Tibial nerve (tissue), 4 donors: ENCODE data around the gene UBE2H. TPM values are rescaled to one million over a fixed set of nuclear protein-coding genes. Genes with fewer than 3 reads are reported as not detected.
"Not testable (repeated sequence)": the region's sequence is repeated elsewhere in the genome, so short reads cannot be mapped to it uniquely, and the experiment has no call there.

Source experiments
- DNase-seq, 2 donors: peaks; one replicate each; pipeline ENCODE4 v3.0.0-alpha.2; 2019; ENCODE audit warnings: low spot score in 2 of 2
- H3K27ac ChIP-seq, 4 donors: fragments of 200-600 bp; sonication (generic) in 3 of 4; one replicate each; pipeline ENCODE4 v1.5.1; 2017 to 2019; ENCODE audit warnings: mild to moderate bottlenecking in 1 of 4
- H3K27me3 ChIP-seq, 2 donors: fragments of 200-600 bp; sonication (generic) in 1 of 2; one replicate each; pipeline versions ENCODE4 v1.5.1 to v1.6.0; 2017 to 2019
- H3K36me3 ChIP-seq, 3 donors: fragments of 200-600 bp; sonication (generic); one replicate each; pipeline ENCODE4 v1.5.1; 2018 to 2019
- H3K4me1 ChIP-seq, 4 donors: fragments of 200-600 bp; sonication (generic) in 3 of 4; one replicate each; pipeline ENCODE4 v1.5.1; 2017 to 2019
- H3K4me3 ChIP-seq, 4 donors: fragments of 200-600 bp; sonication (generic) in 3 of 4; one replicate each; pipeline ENCODE4 v1.5.1; 2017 to 2019; ENCODE audit warnings: mild to moderate bottlenecking in 1 of 4, moderate library complexity in 1 of 4
- H3K9me3 ChIP-seq, 4 donors: fragments of 200-600 bp; sonication (generic) in 3 of 4; one replicate each; pipeline ENCODE4 v1.5.1; 2017 to 2019
- CTCF ChIP-seq, 5 experiments: fragments of 200-600 bp in 3 of 5; fragments of 450-650 bp in 2 of 5; sonication (generic) in 3 of 5; IDR thresholded peaks; one replicate each; pipeline ENCODE4 v1.5.1; 2016 to 2019; ENCODE audit warnings: antibody characterized with exemption in 5 of 5, mild to moderate bottlenecking in 3 of 5, moderate library complexity in 2 of 5
- EP300 ChIP-seq, 2 donors: sonication (generic); formaldehyde crosslinking; IDR thresholded peaks; one replicate each; pipeline ENCODE4 v1.6.1; 2017; ENCODE audit warnings: antibody characterized with exemption in 2 of 2, mild to moderate bottlenecking in 1 of 2
- POLR2A ChIP-seq, 2 donors: fragments of 450-650 bp; IDR thresholded peaks; one replicate each; pipeline ENCODE4 v1.6.1; 2017; ENCODE audit warnings: antibody characterized with exemption in 2 of 2, mild to moderate bottlenecking in 2 of 2, moderate library complexity in 2 of 2
- WGBS, 2 donors: methylation state at CpG; one replicate each; pipeline ENCODE4 v1.1.5; 2018; 5-methylcytosine and 5-hydroxymethylcytosine counted together
- total RNA-seq, 4 donors: library from RNA; depleted of rRNA; stranded (reverse); fragments of >200 nt; gene quantifications; one replicate each; pipeline ENCODE4 v1.1.0, GENCODE V29; 2016

UBE2H gene
- total RNA-seq, 4 donors from 2014 or later: 69.6 to 92.3 (median 80.9) TPM

- Histone ChIP-seq H3K27ac (no peak overlapping the region), H3K27me3 (no peaks in the 10 kb centered on the region), H3K36me3 (peaks cover 0 to 9% (median 0%) of the 10 kb centered on the region in 3 donors), H3K4me3 (no peak overlapping the region), H3K4me1 (peaks cover 0 to 32% (median 6%) of the 10 kb centered on the region in 4 donors), H3K9me3 (no peaks in the 10 kb centered on the region)
- no peak for DNase-seq
- TF ChIP-seq CTCF (IDR thresholded peaks at IDR 0.05) (no peak), POLR2A (IDR thresholded peaks at IDR 0.05) (no peak), EP300 (IDR thresholded peaks at IDR 0.05) (no peak)
- 82 to 83% methylated on average over 4 of the region's 4 CpGs for WGBS, 2 donors
Measured at GRCh38 chr7:129870668-129871067, 82.1 kb downstream of the UBE2H start.

GRCh38 chr7:129866251-129866650 is 86.5 kb downstream of the UBE2H start:
- no peak for TF ChIP-seq EP300 (IDR thresholded peaks at IDR 0.05)
- TF ChIP-seq POLR2A (IDR thresholded peaks at IDR 0.05): no peak
- TF ChIP-seq CTCF (IDR thresholded peaks at IDR 0.05): no peak
- no peaks in the 10 kb centered on the region for H3K27me3 ChIP-seq
- H3K27ac ChIP-seq: peak overlapping the region in 2 of 4 donors; percentile 46 to 76
- peaks cover 0 to 68% (median 34%) of the 10 kb centered on the region in 4 donors for H3K4me1 ChIP-seq
- no peak overlapping the region for H3K4me3 ChIP-seq
- no peaks in the 10 kb centered on the region for H3K9me3 ChIP-seq
- no peak for DNase-seq
- WGBS, 2 donors: 79 to 85% methylated on average over 3 of the region's 3 CpGs
- H3K36me3 ChIP-seq: no peaks in the 10 kb centered on the region

DNA sequence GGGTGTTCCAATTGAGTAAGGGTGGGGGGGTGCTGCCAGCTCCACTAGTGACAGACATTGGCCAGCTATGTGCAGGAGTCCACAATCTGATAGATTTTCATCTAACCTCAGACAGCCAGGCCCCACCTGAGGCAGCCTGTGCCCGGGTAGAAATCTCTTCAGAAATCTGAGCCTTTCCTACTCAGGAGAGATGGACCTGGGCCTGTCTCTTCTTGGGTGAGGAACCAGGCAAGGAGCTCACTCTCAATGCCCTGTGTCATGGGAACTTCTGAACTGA is 86.9 kb downstream of the UBE2H start:
- 80 to 86% methylated on average over 1 of the region's 1 CpG for WGBS, 2 donors
- H3K27me3 ChIP-seq: no peaks in the 10 kb centered on the region
- peaks cover 0 to 72% (median 35%) of the 10 kb centered on the region in 4 donors for H3K4me1 ChIP-seq
- DNase-seq: no peak
- no peaks in the 10 kb centered on the region for H3K36me3 ChIP-seq
- H3K4me3 ChIP-seq: no peak overlapping the region
- no peak for TF ChIP-seq POLR2A (IDR thresholded peaks at IDR 0.05)
- TF ChIP-seq EP300 (IDR thresholded peaks at IDR 0.05): no peak
- TF ChIP-seq CTCF (IDR thresholded peaks at IDR 0.05): no peak
- H3K9me3 ChIP-seq: no peaks in the 10 kb centered on the region
- H3K27ac ChIP-seq: peak overlapping the region in 2 of 4 donors; percentile 46 to 76

- Histone ChIP-seq H3K36me3 (no peaks in the 10 kb centered on the region), H3K27me3 (no peaks in the 10 kb centered on the region), H3K4me3 (no peak overlapping the region), H3K9me3 (no peaks in the 10 kb centered on the region), H3K27ac (peak overlapping the region in 3 of 4 donors; percentile 23 to 76 (median 75)), H3K4me1 (peaks cover 0 to 73% (median 35%) of the 10 kb centered on the region in 4 donors)
- TF ChIP-seq POLR2A (IDR thresholded peaks at IDR 0.05) (no peak), CTCF (IDR thresholded peaks at IDR 0.05) (no peak), EP300 (IDR thresholded peaks at IDR 0.05) (no peak)
- no peak for DNase-seq
- WGBS, 2 donors: 64 to 73% methylated on average over 4 of the region's 4 CpGs
Measured at GRCh38 chr7:129865093-129865924, 87.5 kb downstream of the UBE2H start.

DNA sequence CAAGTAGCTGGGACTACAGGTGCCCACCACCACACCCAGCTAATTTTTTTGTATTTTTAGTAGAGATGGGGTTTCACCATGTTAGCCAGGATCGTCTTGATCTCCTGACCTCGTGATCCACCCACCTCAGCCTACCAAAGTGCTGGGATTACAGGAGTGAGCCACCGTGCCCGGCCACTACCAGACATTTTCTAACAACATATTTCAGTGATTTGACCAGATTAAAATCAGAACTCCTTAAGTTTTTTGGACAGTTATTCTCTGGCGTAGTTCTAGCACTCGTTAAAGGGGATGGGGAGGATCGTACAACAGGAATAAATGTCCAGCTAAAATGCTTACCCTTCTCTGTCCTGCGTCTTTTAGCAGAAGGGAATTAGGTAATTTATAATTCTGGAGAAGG is 88.1 kb downstream of the UBE2H start:
- not testable (repeated sequence) for H3K36me3 ChIP-seq, H3K4me3 ChIP-seq, H3K9me3 ChIP-seq, DNase-seq, H3K27me3 ChIP-seq
- Histone ChIP-seq H3K4me1 (peaks cover 0 to 74% (median 36%) of the 10 kb centered on the region in 4 donors), H3K27ac (peak overlapping the region in 3 of 4 donors; percentile 23 to 76 (median 75))
- 75 to 90% methylated on average over 8 of the region's 8 CpGs for WGBS, 2 donors
